ENCODE results near the gene RANBP2. TPM values are rescaled to one million over a fixed set of nuclear protein-coding genes. Genes with fewer than 3 reads are reported as not detected.

RANBP2 gene
- polyA plus RNA-seq, 1 donor from 2014 or later = 38.8 TPM

DNA sequence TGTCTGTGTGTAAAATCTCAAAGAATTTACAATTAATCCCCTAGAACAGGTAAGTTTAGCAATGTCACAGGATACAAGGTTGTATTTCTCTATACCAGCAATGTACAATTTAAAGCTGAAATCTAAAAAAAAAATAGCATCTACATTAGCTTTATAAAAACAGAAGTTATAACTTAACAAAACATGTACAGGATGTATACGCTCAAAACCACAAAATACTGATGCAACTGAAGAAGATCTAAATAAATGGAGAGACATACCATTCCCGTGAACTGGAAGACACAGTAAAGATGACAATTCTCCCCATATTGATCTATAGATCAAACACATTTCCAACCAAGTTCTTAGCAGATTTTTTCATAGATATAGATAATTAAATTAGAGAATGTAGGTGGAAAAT is 17.5 kb upstream of the RANBP2 start:
- no peaks in the 10 kb centered on the region for H3K79me2 ChIP-seq (replicated peaks; ENCODE audit: insufficient read depth, low read length)
- H3K4me2 ChIP-seq (ENCODE audit: low read length) = no peak overlapping the region
- no peak for TF ChIP-seq RAD21 (conservative IDR thresholded peaks at IDR 0.05)
- no peak for TF ChIP-seq SMC3 (conservative IDR thresholded peaks at IDR 0.05; ENCODE audit: poor library complexity)
- no peak for TF ChIP-seq TAF1 (IDR thresholded peaks at IDR 0.05; ENCODE audit: low read depth)
- no peak for TF ChIP-seq POLR2AphosphoS5 (IDR thresholded peaks at IDR 0.05)
- TF ChIP-seq EZH2 (IDR thresholded peaks at IDR 0.05; ENCODE audit: borderline replicate concordance, insufficient read depth, low read length, poor library complexity, severe bottlenecking) = no peak
- TF ChIP-seq, protein P1, sequence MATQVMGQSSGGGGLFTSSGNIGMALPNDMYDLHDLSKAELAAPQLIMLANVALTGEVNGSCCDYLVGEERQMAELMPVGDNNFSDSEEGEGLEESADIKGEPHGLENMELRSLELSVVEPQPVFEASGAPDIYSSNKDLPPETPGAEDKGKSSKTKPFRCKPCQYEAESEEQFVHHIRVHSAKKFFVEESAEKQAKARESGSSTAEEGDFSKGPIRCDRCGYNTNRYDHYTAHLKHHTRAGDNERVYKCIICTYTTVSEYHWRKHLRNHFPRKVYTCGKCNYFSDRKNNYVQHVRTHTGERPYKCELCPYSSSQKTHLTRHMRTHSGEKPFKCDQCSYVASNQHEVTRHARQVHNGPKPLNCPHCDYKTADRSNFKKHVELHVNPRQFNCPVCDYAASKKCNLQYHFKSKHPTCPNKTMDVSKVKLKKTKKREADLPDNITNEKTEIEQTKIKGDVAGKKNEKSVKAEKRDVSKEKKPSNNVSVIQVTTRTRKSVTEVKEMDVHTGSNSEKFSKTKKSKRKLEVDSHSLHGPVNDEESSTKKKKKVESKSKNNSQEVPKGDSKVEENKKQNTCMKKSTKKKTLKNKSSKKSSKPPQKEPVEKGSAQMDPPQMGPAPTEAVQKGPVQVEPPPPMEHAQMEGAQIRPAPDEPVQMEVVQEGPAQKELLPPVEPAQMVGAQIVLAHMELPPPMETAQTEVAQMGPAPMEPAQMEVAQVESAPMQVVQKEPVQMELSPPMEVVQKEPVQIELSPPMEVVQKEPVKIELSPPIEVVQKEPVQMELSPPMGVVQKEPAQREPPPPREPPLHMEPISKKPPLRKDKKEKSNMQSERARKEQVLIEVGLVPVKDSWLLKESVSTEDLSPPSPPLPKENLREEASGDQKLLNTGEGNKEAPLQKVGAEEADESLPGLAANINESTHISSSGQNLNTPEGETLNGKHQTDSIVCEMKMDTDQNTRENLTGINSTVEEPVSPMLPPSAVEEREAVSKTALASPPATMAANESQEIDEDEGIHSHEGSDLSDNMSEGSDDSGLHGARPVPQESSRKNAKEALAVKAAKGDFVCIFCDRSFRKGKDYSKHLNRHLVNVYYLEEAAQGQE (IDR thresholded peaks at IDR 0.05; ENCODE audit: borderline replicate concordance) = no peak
- TF ChIP-seq EP300 (conservative IDR thresholded peaks at IDR 0.05; ENCODE audit: poor library complexity, severe bottlenecking) = no peak
- no peak for TF ChIP-seq MXI1 (conservative IDR thresholded peaks at IDR 0.05; ENCODE audit: poor library complexity, severe bottlenecking)
- TF ChIP-seq, protein P2, sequence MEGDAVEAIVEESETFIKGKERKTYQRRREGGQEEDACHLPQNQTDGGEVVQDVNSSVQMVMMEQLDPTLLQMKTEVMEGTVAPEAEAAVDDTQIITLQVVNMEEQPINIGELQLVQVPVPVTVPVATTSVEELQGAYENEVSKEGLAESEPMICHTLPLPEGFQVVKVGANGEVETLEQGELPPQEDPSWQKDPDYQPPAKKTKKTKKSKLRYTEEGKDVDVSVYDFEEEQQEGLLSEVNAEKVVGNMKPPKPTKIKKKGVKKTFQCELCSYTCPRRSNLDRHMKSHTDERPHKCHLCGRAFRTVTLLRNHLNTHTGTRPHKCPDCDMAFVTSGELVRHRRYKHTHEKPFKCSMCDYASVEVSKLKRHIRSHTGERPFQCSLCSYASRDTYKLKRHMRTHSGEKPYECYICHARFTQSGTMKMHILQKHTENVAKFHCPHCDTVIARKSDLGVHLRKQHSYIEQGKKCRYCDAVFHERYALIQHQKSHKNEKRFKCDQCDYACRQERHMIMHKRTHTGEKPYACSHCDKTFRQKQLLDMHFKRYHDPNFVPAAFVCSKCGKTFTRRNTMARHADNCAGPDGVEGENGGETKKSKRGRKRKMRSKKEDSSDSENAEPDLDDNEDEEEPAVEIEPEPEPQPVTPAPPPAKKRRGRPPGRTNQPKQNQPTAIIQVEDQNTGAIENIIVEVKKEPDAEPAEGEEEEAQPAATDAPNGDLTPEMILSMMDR (IDR thresholded peaks at IDR 0.05; ENCODE audit: poor library complexity, severe bottlenecking) = no peak
- H3K4me3 ChIP-seq (ENCODE audit: low read length) = no peak overlapping the region
- H3K36me3 ChIP-seq (ENCODE audit: insufficient read depth, low read length) = no peaks in the 10 kb centered on the region
- H3K9ac ChIP-seq (ENCODE audit: low read length) = no peak overlapping the region
- H2AFZ ChIP-seq (ENCODE audit: low read depth, low read length) = no peak overlapping the region
- H3K9me3 ChIP-seq (ENCODE audit: low read length) = no peaks in the 10 kb centered on the region
- H4K20me1 ChIP-seq (ENCODE audit: insufficient read depth) = no peaks in the 10 kb centered on the region
- no peaks in the 10 kb centered on the region for H3F3A ChIP-seq (ENCODE audit: insufficient read depth, low read length, poor library complexity, severe bottlenecking)
- no peaks in the 10 kb centered on the region for H3K27me3 ChIP-seq (ENCODE audit: insufficient read depth, low read depth, low read length)
- no peaks in the 10 kb centered on the region for H3K9me2 ChIP-seq (ENCODE audit: insufficient read depth, low read length)
- no peak overlapping the region for H3K27ac ChIP-seq (ENCODE audit: low read length)

DNA sequence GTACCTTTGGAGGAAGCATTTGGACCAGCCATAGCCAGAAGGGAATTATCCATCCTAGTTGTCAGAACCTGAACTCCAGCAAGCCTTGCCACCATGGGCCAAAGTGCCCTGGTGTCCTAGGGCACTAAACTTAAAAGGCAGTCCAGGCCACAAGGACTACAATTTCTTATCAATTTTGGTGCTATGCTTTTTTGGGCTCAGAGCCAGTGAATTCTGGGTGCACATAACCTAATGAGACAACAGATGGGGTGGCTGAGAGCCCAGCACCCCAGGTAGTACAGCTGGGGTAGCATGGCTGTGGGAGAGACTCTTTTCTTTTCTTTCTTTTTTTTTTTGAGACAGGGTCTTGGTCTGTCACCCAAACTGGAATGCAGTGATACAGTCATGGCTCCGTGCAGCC is 14.4 kb upstream of the RANBP2 start:
- no peaks in the 10 kb centered on the region for H3K79me2 ChIP-seq (replicated peaks; ENCODE audit: insufficient read depth, low read length)
- H3K27ac ChIP-seq (ENCODE audit: low read length) = no peak overlapping the region
- no peaks in the 10 kb centered on the region for H3F3A ChIP-seq (ENCODE audit: insufficient read depth, low read length, poor library complexity, severe bottlenecking)
- no peaks in the 10 kb centered on the region for H3K27me3 ChIP-seq (ENCODE audit: insufficient read depth, low read depth, low read length)
- no peaks in the 10 kb centered on the region for H3K9me2 ChIP-seq (ENCODE audit: insufficient read depth, low read length)
- TF ChIP-seq SMC3 (conservative IDR thresholded peaks at IDR 0.05; ENCODE audit: poor library complexity) (no peak), RAD21 (conservative IDR thresholded peaks at IDR 0.05) (no peak), MXI1 (conservative IDR thresholded peaks at IDR 0.05; ENCODE audit: poor library complexity, severe bottlenecking) (no peak), EP300 (conservative IDR thresholded peaks at IDR 0.05; ENCODE audit: poor library complexity, severe bottlenecking) (no peak)
- TF ChIP-seq, protein P2 (IDR thresholded peaks at IDR 0.05; ENCODE audit: poor library complexity, severe bottlenecking) = no peak
- no peaks in the 10 kb centered on the region for H3K36me3 ChIP-seq (ENCODE audit: insufficient read depth, low read length)
- H3K9ac ChIP-seq (ENCODE audit: low read length) = no peak overlapping the region
- no peaks in the 10 kb centered on the region for H4K20me1 ChIP-seq (ENCODE audit: insufficient read depth)
- no peak overlapping the region for H2AFZ ChIP-seq (ENCODE audit: low read depth, low read length)
- no peaks in the 10 kb centered on the region for H3K9me3 ChIP-seq (ENCODE audit: low read length)
- H3K4me3 ChIP-seq (ENCODE audit: low read length) = no peak overlapping the region
- H3K4me2 ChIP-seq (ENCODE audit: low read length) = no peak overlapping the region
